GM12872 (cell line): Measurements from ENCODE around the gene UQCC3.

Experiments
- CTCF ChIP-seq: IDR thresholded peaks from 3 replicates; pipeline ENCODE4 v1.5.1; 2011; ENCODE audit warnings: low read depth, mild to moderate bottlenecking, low read length, moderate library complexity; ENCODE audit not compliant: insufficient read depth

The UQCC3 gene

DNA sequence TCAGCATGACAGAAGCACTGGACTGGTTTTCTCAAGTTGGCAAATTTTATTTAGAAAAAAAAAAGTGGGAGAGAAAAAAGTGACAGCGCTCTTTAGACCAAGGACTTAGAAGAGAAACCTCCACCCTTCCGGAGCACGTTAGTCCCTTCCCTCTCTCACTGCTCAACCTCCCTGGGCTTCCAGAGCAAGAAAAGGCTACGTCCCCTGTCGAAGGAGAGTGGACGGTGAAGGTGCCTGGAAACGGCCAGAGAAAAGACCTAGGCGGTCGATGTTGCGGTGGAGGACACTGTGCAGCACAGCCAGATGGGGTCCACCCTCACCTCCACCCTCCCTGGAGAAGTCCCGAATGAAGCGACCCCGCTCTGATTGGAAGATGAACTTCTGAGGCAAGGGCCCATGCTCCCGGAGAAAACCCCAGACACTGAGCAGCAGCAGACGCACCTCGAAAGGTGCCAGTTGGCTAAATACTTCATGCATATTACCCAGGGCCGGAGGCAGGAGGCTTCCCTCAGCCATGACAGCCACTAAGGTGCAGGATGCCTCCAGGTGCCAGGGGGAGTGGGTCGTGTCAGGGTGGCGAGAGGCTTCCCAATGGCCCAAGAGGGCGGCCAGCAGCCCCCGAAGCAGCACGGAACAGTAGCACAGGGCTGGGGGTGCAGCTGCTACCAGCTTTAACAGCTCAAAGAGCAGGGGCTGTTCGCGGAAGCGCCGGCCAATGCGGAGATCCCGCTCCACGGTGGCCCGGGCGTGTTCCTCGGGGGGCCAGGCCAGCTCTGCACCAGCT, 24.5 kb upstream of the UQCC3 start:
- no peak for TF ChIP-seq CTCF

DNA sequence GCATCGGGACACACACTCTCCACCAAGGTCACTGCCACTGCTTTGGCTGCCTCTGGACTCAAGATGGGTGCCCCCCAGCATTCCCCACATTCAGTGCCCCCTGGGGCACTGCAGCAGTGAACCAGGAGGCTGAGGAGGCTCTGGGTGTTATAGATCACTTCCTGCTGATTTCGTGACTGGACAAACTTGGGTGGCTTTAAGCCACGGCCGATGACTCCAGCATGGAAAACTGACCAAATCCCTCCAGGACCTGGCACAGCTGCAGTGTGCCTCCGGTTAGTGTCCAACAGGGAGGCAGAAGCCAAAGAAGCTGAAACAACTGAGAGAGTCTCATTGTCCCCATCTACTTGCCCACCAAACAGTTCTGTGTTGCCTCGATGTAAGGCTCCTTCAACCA, 23.9 kb upstream of the UQCC3 start:
- no peak for TF ChIP-seq CTCF

- TF ChIP-seq CTCF, result no peak
Observed at GRCh38 chr11:62648185-62648966, 23.1 kb upstream of the UQCC3 start.

GRCh38 chr11:62648967-62649364, 22.5 kb upstream of the UQCC3 start:
- no peak for TF ChIP-seq CTCF

DNA sequence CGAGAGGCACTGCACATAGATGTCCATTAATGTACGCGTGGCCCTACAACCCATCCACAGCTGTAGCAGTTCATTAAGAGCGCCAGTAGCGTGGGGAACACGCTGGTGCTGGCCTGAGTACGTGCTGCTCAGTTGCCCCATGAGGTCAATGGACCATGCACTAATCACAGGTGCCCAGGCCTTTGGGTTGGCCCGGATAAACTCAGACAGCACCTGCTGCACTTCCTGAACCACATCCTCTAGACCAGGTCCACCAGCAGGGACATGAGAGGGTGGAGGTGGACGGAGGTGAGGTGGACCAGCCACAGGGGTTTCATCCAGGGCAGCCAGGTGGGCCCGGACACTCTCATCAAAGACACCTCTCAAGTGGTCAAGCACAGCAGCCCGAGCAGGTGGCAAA, 22.0 kb upstream of the UQCC3 start:
- no peak for TF ChIP-seq CTCF

DNA sequence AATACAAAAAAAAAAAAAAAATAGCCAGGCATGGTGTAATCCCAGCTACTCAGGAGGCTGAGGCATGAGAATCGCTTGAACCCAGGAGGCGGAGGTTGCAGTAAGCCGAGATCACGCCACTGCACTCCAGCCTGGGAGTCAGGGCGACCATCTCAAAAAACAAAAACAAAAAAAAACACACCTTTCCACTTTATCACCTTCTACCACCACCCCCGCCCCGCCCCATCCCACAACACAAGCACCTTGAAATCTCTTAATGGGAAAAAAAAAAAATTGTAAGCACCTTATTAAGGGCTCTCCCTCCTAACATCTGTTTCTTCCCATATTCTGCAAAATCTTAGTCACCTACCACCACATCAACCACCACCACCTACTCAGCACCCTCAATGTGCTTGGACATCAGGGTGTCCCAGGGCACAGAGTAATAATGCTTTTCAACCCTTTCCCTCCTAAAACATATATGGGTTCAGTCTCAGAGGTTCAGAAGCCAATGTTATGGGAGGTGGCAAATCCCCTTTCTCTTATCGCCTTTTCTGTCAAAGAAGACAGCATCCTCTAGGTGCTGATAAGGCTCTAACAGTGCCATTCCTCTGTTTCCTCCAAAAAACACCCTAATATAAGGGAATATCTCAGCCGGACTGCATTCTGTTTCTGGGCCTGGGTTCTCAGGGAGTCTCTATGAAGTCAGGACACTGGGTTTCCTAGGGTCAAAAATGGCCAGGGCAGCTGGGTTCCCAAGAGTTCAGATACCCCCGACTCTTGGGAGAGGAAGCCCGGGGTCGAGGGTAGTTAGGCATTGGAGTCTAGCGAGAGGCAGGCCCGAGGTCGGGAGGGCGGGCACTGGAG, 19.1 kb upstream of the UQCC3 start:
- TF ChIP-seq CTCF, result no peak

- no peak for TF ChIP-seq CTCF
Observed at GRCh38 chr11:62654297-62654696, 17.2 kb upstream of the UQCC3 start.
